Fibroblast of pulmonary artery (primary cell): ENCODE results near the gene CAMK2N1.

Experiments
- DNase-seq: peaks from one replicate; pipeline ENCODE4 v3.0.0-alpha.2; 2010; ENCODE audit warnings: low read depth
- H3K4me3 ChIP-seq: replicated peaks from 2 replicates; pipeline ENCODE4 v1.5.1; 2011; ENCODE audit warnings: low read depth, mild to moderate bottlenecking, control low read depth, low read length, moderate library complexity
- CTCF ChIP-seq: IDR thresholded peaks from 2 replicates; pipeline ENCODE4 v1.5.1; 2011; ENCODE audit warnings: mild to moderate bottlenecking, control low read depth, low read length, inconsistent platforms; ENCODE audit errors: missing control alignments

Gene CAMK2N1

DNA sequence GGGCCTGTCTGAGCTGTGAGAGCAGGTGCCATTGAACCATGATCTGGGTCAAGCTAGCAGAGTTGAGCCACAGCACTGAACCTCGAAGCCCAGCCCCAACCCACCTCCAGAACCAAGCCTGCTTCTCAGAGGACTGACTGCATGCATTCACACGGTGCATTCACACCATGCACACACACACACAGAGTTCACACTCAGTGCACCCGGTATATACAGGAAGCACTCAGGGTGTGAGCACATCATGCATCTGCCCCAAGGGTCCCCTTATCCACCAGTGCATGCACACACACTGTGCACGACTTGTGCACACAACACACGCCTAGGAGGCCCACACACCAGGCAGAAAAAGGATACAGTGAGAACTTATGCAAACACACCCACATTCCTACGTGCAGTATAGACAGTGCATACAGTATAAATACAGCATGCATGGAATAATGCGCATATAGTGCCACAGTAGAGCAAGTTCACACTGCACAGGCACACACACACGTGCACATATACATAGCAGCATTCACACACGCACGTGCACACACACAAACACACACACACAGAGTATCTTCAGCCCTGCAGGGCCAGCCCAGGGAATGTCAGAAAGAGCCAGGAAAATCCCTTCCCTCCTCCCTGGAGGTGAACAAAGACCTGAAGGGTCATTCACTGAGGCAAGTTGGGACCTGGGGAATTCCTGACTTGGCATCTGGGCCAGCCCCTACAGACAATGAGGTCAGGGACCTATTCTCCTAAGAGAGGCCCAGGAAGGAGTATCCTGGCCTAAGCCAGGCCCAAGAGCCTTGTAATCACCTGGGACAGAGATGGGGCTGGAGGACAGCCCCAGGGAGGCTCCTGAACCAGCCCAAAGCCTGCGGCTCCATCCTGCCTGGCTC lies 42.1 kb downstream of the CAMK2N1 start:
- TF ChIP-seq CTCF = no peak
- no peak for DNase-seq
- no peak overlapping the region for H3K4me3 ChIP-seq

DNA sequence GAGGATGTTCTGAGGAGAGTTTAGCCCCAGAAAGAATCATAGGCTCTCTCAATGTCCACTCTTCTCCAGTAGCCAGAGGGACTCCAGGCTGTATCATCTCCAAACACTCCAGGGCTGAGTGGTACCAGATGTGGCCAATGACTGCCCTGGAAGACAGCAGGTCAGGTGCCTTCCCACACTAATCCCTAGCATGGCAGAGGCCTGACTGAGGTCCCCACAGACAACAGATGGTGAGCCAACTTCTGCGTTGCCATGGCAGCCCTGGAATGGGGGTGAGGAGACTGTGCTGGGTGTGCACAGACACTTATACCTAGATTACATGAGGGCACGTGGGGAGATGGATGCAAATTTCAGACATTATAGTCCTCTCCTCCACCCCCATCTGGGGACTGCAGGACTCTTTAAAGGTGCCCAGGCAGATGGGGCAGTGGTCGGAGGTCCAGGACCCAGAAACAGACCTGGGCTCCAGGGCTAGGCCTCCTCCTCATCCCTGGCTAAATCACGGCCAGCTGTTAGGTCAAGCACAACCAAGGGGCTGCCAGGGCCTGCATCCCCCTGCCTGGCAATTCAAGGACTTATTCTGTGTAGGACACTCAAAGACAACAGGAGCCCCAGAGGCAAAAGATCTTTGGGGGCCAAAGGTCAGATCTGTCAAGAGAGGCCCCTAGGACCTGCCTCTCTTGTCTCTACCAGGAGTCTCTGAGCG lies 42.9 kb downstream of the CAMK2N1 start:
- DNase-seq = no peak
- no peak overlapping the region for H3K4me3 ChIP-seq
- TF ChIP-seq CTCF = no peak

GRCh38 chr1:20440785-20441200 lies 45.2 kb downstream of the CAMK2N1 start:
- DNase-seq = peak; percentile 53
- H3K4me3 ChIP-seq = no peak overlapping the region
- TF ChIP-seq CTCF = no peak

DNA sequence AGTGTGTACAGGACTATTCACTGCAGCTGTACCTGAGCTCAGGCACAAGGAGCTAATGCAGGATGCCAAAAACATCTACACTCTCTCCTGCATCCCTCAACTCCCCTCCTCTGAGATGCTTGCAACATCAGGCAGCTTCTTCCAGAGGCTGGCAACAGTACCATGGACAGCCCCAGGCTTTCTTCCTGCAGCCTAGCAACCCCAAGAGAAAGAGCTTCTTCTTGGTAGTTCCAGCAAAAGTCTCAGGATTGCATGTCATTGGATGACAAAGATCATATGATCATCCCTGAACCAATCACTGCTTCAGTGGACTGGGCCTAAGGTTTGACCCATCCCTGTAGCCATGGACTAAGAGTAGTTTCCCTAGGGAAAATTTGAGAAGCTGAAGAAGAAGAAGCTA lies 46.7 kb downstream of the CAMK2N1 start:
- no peak for TF ChIP-seq CTCF
- no peak overlapping the region for H3K4me3 ChIP-seq
- peak; percentile 59 for DNase-seq

DNA sequence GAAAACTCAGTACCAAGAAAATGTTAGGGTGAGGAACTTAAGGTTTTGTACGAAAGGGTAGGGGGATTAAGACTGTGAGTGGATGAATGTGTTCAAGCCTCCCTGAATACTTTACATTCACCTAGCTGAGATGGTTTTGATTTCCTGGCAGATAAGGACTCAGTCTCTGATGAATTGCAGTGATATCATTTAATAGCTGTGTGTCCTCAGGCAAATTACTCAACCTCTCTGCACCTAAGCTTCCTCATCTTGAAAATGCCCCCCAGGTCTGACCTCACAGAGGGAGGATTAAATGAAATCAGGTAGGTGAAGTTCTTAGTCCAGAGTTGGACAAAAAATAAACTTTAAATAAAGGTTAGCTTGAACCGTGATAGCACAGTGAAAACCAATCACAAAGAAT lies 48.4 kb downstream of the CAMK2N1 start:
- DNase-seq = no peak
- no peak overlapping the region for H3K4me3 ChIP-seq
- no peak for TF ChIP-seq CTCF

GRCh38 chr1:20432891-20433290 lies 53.1 kb downstream of the CAMK2N1 start:
- no peak overlapping the region for H3K4me3 ChIP-seq
- DNase-seq = no peak
- no peak for TF ChIP-seq CTCF
